Small intestine (tissue), 4 donors: ENCODE measurements around the gene SSBP2. TPM values are rescaled to one million over a fixed set of nuclear protein-coding genes. Genes with fewer than 3 reads are reported as not detected.

Source experiments
- polyA plus RNA-seq, 4 donors: library from polyadenylated mRNA; stranded (reverse) in 3 of 4; unstranded in 1 of 4; fragments of 200-250 nt in 3 of 4; fragments of 120-200 nt in 1 of 4; gene quantifications; one replicate each; pipeline versions ENCODE4 v1.2.1 to v1.2.3, GENCODE V29; 2013
- donor health status: healthy with polysubstance abuse.
- donor health status: Bipolar disorder and iron deficiency.
- donor health status: healthy.

Gene SSBP2
- polyA plus RNA-seq, 4 donors: 2.9 to 17.9 (median 11.8) TPM

Other genes with a start within 250 kb of the SSBP2 start
- gene ATG10, start 220.9 kb upstream of the SSBP2 start, polyA plus RNA-seq: 1 to 10 TPM; 3.5 to 7.8 (median 5.5) TPM